ENCODE measurements around the gene OMA1.
"Not testable (repeated sequence)": the region's sequence is repeated elsewhere in the genome, so short reads cannot be mapped to it uniquely, and the experiment has no call there.

The OMA1 gene

GRCh38 chr1:58524353-58524945, 22.1 kb downstream of the OMA1 start:
- Histone ChIP-seq H3K4me3 (ENCODE audit: low read length) (no peak overlapping the region), H3K4me1 (ENCODE audit: insufficient read depth, low read length) (no peaks in the 10 kb centered on the region), H3K9me3 (ENCODE audit: insufficient read depth, low read depth, low read length) (no peaks in the 10 kb centered on the region), H3K27ac (ENCODE audit: low read depth, low read length) (no peak overlapping the region), H3K27me3 (ENCODE audit: insufficient read depth, low read length) (no peaks in the 10 kb centered on the region), H3K36me3 (ENCODE audit: insufficient read depth, low read length) (no peaks in the 10 kb centered on the region), H3K9ac (ENCODE audit: low read depth, low read length) (no peak overlapping the region)
- WGBS: 92% methylated on average over 3 of the region's 3 CpGs

- H3K27me3 ChIP-seq (ENCODE audit: insufficient read depth, low read length): no peaks in the 10 kb centered on the region
- 4% methylated on average over 1 of the region's 2 CpGs for WGBS
Measured at GRCh38 chr1:58515794-58516401, 30.6 kb downstream of the OMA1 start.

GRCh38 chr1:58513956-58514355, 32.6 kb downstream of the OMA1 start:
- H3K36me3 ChIP-seq (ENCODE audit: insufficient read depth, low read length): no peaks in the 10 kb centered on the region
- H3K27ac ChIP-seq (ENCODE audit: low read depth, low read length): no peak overlapping the region
- H3K4me3 ChIP-seq (ENCODE audit: low read length): no peak overlapping the region

More at GRCh38 chr1:58515794-58516401, 30.6 kb downstream of the OMA1 start:
- no peaks in the 10 kb centered on the region for H3K36me3 ChIP-seq (ENCODE audit: insufficient read depth, low read length)
- no peaks in the 10 kb centered on the region for H3K9me3 ChIP-seq (ENCODE audit: insufficient read depth, low read depth, low read length)
- no peak overlapping the region for H3K9ac ChIP-seq (ENCODE audit: low read depth, low read length)
- H3K4me3 ChIP-seq (ENCODE audit: low read length): no peak overlapping the region
- no peak overlapping the region for H3K27ac ChIP-seq (ENCODE audit: low read depth, low read length)
- H3K4me1 ChIP-seq (ENCODE audit: insufficient read depth, low read length): no peaks in the 10 kb centered on the region

GRCh38 chr1:58508629-58509028, 37.9 kb downstream of the OMA1 start:
- 93% methylated on average over 3 of the region's 3 CpGs for WGBS

More at GRCh38 chr1:58513956-58514355, 32.6 kb downstream of the OMA1 start:
- H3K9me3 ChIP-seq (ENCODE audit: insufficient read depth, low read depth, low read length): no peaks in the 10 kb centered on the region
- H3K27me3 ChIP-seq (ENCODE audit: insufficient read depth, low read length): no peaks in the 10 kb centered on the region
- H3K4me1 ChIP-seq (ENCODE audit: insufficient read depth, low read length): no peaks in the 10 kb centered on the region
- no peak overlapping the region for H3K9ac ChIP-seq (ENCODE audit: low read depth, low read length)

GRCh38 chr1:58505286-58505685, 41.2 kb downstream of the OMA1 start:
- Histone ChIP-seq H3K4me1 (ENCODE audit: insufficient read depth, low read length) (no peaks in the 10 kb centered on the region), H3K36me3 (ENCODE audit: insufficient read depth, low read length) (no peaks in the 10 kb centered on the region), H3K4me3 (ENCODE audit: low read length) (no peak overlapping the region), H3K27me3 (ENCODE audit: insufficient read depth, low read length) (no peaks in the 10 kb centered on the region), H3K9ac (ENCODE audit: low read depth, low read length) (no peak overlapping the region), H3K27ac (ENCODE audit: low read depth, low read length) (no peak overlapping the region), H3K9me3 (ENCODE audit: insufficient read depth, low read depth, low read length) (no peaks in the 10 kb centered on the region)
- 86% methylated on average over 4 of the region's 4 CpGs for WGBS

More at GRCh38 chr1:58508629-58509028, 37.9 kb downstream of the OMA1 start:
- Histone ChIP-seq H3K27me3 (ENCODE audit: insufficient read depth, low read length) (no peaks in the 10 kb centered on the region), H3K9me3 (ENCODE audit: insufficient read depth, low read depth, low read length) (no peaks in the 10 kb centered on the region), H3K4me3 (ENCODE audit: low read length) (no peak overlapping the region), H3K4me1 (ENCODE audit: insufficient read depth, low read length) (no peaks in the 10 kb centered on the region), H3K36me3 (ENCODE audit: insufficient read depth, low read length) (no peaks in the 10 kb centered on the region), H3K9ac (ENCODE audit: low read depth, low read length) (no peak overlapping the region), H3K27ac (ENCODE audit: low read depth, low read length) (no peak overlapping the region)

GRCh38 chr1:58502519-58502918, 44.0 kb downstream of the OMA1 start:
- Histone ChIP-seq H3K36me3 (ENCODE audit: insufficient read depth, low read length) (no peaks in the 10 kb centered on the region), H3K27ac (ENCODE audit: low read depth, low read length) (no peak overlapping the region), H3K4me3 (ENCODE audit: low read length) (no peak overlapping the region), H3K27me3 (ENCODE audit: insufficient read depth, low read length) (no peaks in the 10 kb centered on the region), H3K9ac (ENCODE audit: low read depth, low read length) (no peak overlapping the region), H3K4me1 (ENCODE audit: insufficient read depth, low read length) (peaks cover 10% of the 10 kb centered on the region), H3K9me3 (ENCODE audit: insufficient read depth, low read depth, low read length) (no peaks in the 10 kb centered on the region)

GRCh38 chr1:58500043-58500442, 46.5 kb downstream of the OMA1 start:
- Histone ChIP-seq H3K36me3 (ENCODE audit: insufficient read depth, low read length) (no peaks in the 10 kb centered on the region), H3K4me1 (ENCODE audit: insufficient read depth, low read length) (peaks cover 16% of the 10 kb centered on the region), H3K9ac (ENCODE audit: low read depth, low read length) (no peak overlapping the region), H3K27me3 (ENCODE audit: insufficient read depth, low read length) (no peaks in the 10 kb centered on the region), H3K27ac (ENCODE audit: low read depth, low read length) (no peak overlapping the region), H3K9me3 (ENCODE audit: insufficient read depth, low read depth, low read length) (no peaks in the 10 kb centered on the region), H3K4me3 (ENCODE audit: low read length) (no peak overlapping the region)
- WGBS: no CpG with 5 or more reads among the region's 1 CpG

- H3K4me1 ChIP-seq (ENCODE audit: insufficient read depth, low read length): peaks cover 16% of the 10 kb centered on the region
- H3K27me3 ChIP-seq (ENCODE audit: insufficient read depth, low read length): no peaks in the 10 kb centered on the region
- no peak overlapping the region for H3K4me3 ChIP-seq (ENCODE audit: low read length)
- 67% methylated on average over 4 of the region's 4 CpGs for WGBS
- H3K27ac ChIP-seq (ENCODE audit: low read depth, low read length): no peak overlapping the region
- no peak overlapping the region for H3K9ac ChIP-seq (ENCODE audit: low read depth, low read length)
- no peaks in the 10 kb centered on the region for H3K9me3 ChIP-seq (ENCODE audit: insufficient read depth, low read depth, low read length)
- H3K36me3 ChIP-seq (ENCODE audit: insufficient read depth, low read length): no peaks in the 10 kb centered on the region
Measured at GRCh38 chr1:58497499-58497898, 49.0 kb downstream of the OMA1 start.

GRCh38 chr1:58496042-58496441, 50.5 kb downstream of the OMA1 start:
- 91% methylated on average over 3 of the region's 3 CpGs for WGBS
- Histone ChIP-seq H3K4me1 (ENCODE audit: insufficient read depth, low read length) (peaks cover 16% of the 10 kb centered on the region), H3K9ac (ENCODE audit: low read depth, low read length) (no peak overlapping the region), H3K36me3 (ENCODE audit: insufficient read depth, low read length) (no peaks in the 10 kb centered on the region), H3K27me3 (ENCODE audit: insufficient read depth, low read length) (no peaks in the 10 kb centered on the region), H3K9me3 (ENCODE audit: insufficient read depth, low read depth, low read length) (no peaks in the 10 kb centered on the region), H3K27ac (ENCODE audit: low read depth, low read length) (no peak overlapping the region), H3K4me3 (ENCODE audit: low read length) (no peak overlapping the region)

GRCh38 chr1:58488914-58489313, 57.6 kb downstream of the OMA1 start:
- not testable (repeated sequence) for H3K27ac ChIP-seq (ENCODE audit: low read depth, low read length); H3K9me3 ChIP-seq (ENCODE audit: insufficient read depth, low read depth, low read length); H3K4me1 ChIP-seq (ENCODE audit: insufficient read depth, low read length); H3K9ac ChIP-seq (ENCODE audit: low read depth, low read length); H3K36me3 ChIP-seq (ENCODE audit: insufficient read depth, low read length); H3K27me3 ChIP-seq (ENCODE audit: insufficient read depth, low read length); H3K4me3 ChIP-seq (ENCODE audit: low read length)
- 98% methylated on average over 18 of the region's 18 CpGs for WGBS

GRCh38 chr1:58487002-58487401, 59.5 kb downstream of the OMA1 start:
- H3K27ac ChIP-seq (ENCODE audit: low read depth, low read length): no peak overlapping the region
- 92% methylated on average over 4 of the region's 5 CpGs for WGBS
- H3K4me3 ChIP-seq (ENCODE audit: low read length): no peak overlapping the region
- no peak overlapping the region for H3K9ac ChIP-seq (ENCODE audit: low read depth, low read length)
- H3K9me3 ChIP-seq (ENCODE audit: insufficient read depth, low read depth, low read length): peaks cover 9% of the 10 kb centered on the region
- no peaks in the 10 kb centered on the region for H3K4me1 ChIP-seq (ENCODE audit: insufficient read depth, low read length)
- no peaks in the 10 kb centered on the region for H3K27me3 ChIP-seq (ENCODE audit: insufficient read depth, low read length)
- no peaks in the 10 kb centered on the region; the same call in 1 of the 2 replicates for H3K36me3 ChIP-seq (ENCODE audit: insufficient read depth, low read length)

- 97% methylated on average over 2 of the region's 2 CpGs for WGBS
- Histone ChIP-seq H3K27me3 (ENCODE audit: insufficient read depth, low read length) (no peaks in the 10 kb centered on the region), H3K36me3 (ENCODE audit: insufficient read depth, low read length) (no peaks in the 10 kb centered on the region), H3K4me3 (ENCODE audit: low read length) (no peak overlapping the region), H3K9ac (ENCODE audit: low read depth, low read length) (no peak overlapping the region), H3K9me3 (ENCODE audit: insufficient read depth, low read depth, low read length) (no peaks in the 10 kb centered on the region), H3K27ac (ENCODE audit: low read depth, low read length) (no peak overlapping the region), H3K4me1 (ENCODE audit: insufficient read depth, low read length) (no peaks in the 10 kb centered on the region)
Measured at GRCh38 chr1:58481962-58482361, 64.6 kb downstream of the OMA1 start.

All from HUES64 (cell line).